GM21423 (cell line): Measurements from ENCODE around the gene GALNT14.

Experiments used
- ATAC-seq: cut with Tn5 transposase; IDR thresholded peaks from one replicate; pipeline ENCODE4 v1.9.1; 2021; ENCODE audit warnings: mild to moderate bottlenecking, moderate library complexity; ENCODE audit not compliant: unreplicated experiment

The GALNT14 gene

GRCh38 chr2:30949435-30949834 is 188.8 kb downstream of the GALNT14 start:
- ATAC-seq, result no peak

- ATAC-seq, result no peak
Measured at GRCh38 chr2:30948857-30949256, 189.4 kb downstream of the GALNT14 start.

- ATAC-seq, result no peak
Measured at GRCh38 chr2:30948130-30948529, 190.1 kb downstream of the GALNT14 start.

- no peak for ATAC-seq
Measured at GRCh38 chr2:30947686-30948085, 190.6 kb downstream of the GALNT14 start.

GRCh38 chr2:30942419-30942818 is 195.8 kb downstream of the GALNT14 start:
- no peak for ATAC-seq

GRCh38 chr2:30940839-30941238 is 197.4 kb downstream of the GALNT14 start:
- no peak for ATAC-seq

GRCh38 chr2:30939364-30939763 is 198.9 kb downstream of the GALNT14 start:
- no peak for ATAC-seq

- ATAC-seq, result no peak
Measured at GRCh38 chr2:30938196-30938595, 200.0 kb downstream of the GALNT14 start.

- no peak for ATAC-seq
Measured at GRCh38 chr2:30936977-30937376, 201.3 kb downstream of the GALNT14 start.

GRCh38 chr2:30935795-30936194 is 202.4 kb downstream of the GALNT14 start:
- no peak for ATAC-seq

- no peak for ATAC-seq
Measured at GRCh38 chr2:30934066-30934465, 204.2 kb downstream of the GALNT14 start.

GRCh38 chr2:30933496-30933895 is 204.7 kb downstream of the GALNT14 start:
- ATAC-seq, result no peak

- ATAC-seq, result no peak
Measured at GRCh38 chr2:30932870-30933269, 205.4 kb downstream of the GALNT14 start.

GRCh38 chr2:30931841-30932407 is 206.3 kb downstream of the GALNT14 start:
- no peak for ATAC-seq

GRCh38 chr2:30930716-30931115 is 207.5 kb downstream of the GALNT14 start:
- ATAC-seq, result no peak

GRCh38 chr2:30927465-30928075 is 210.7 kb downstream of the GALNT14 start:
- no peak for ATAC-seq

- no peak for ATAC-seq
Measured at GRCh38 chr2:30926606-30927005, 211.6 kb downstream of the GALNT14 start.

- no peak for ATAC-seq
Measured at GRCh38 chr2:30923623-30924022, 214.6 kb downstream of the GALNT14 start.

GRCh38 chr2:30920511-30920910 is 217.7 kb downstream of the GALNT14 start:
- ATAC-seq, result no peak

GRCh38 chr2:30915486-30915885 is 222.8 kb downstream of the GALNT14 start:
- ATAC-seq, result no peak

- ATAC-seq, result no peak
Measured at GRCh38 chr2:30914456-30914855, 223.8 kb downstream of the GALNT14 start.

GRCh38 chr2:30912056-30912455 is 226.2 kb downstream of the GALNT14 start:
- ATAC-seq, result no peak

- ATAC-seq, result no peak
Measured at GRCh38 chr2:30911327-30911726, 226.9 kb downstream of the GALNT14 start.
